GM12892 (cell line): Measurements from ENCODE around the gene CLEC18A.
"Not testable (repeated sequence)": the region's sequence is repeated elsewhere in the genome, so short reads cannot be mapped to it uniquely, and the experiment has no call there.

Experiments
- POLR2A ChIP-seq: IDR thresholded peaks from 2 replicates; pipeline ENCODE4 v1.6.1; 2011; ENCODE audit warnings: low read depth, low read length, control low read depth
- POLR2AphosphoS5 ChIP-seq: IDR thresholded peaks from 2 replicates; pipeline ENCODE4 v1.6.1; 2011; ENCODE audit warnings: low read depth, low read length, control low read depth
- TAF1 ChIP-seq: IDR thresholded peaks from 2 replicates; pipeline ENCODE4 v1.6.1; 2011; ENCODE audit warnings: low read depth, mild to moderate bottlenecking, control low read depth, low read length, borderline replicate concordance

- not testable (repeated sequence) for TF ChIP-seq POLR2AphosphoS5, POLR2A, TAF1
Measured at GRCh38 chr16:70012354-70012753, 61.2 kb downstream of the CLEC18A start.
